ENCODE data around the gene CTU2.

The CTU2 gene

GRCh38 chr16:88747588-88748301 is 41.4 kb downstream of the CTU2 start:
- no peak for DNase-seq

GRCh38 chr16:88748364-88748763 is 42.1 kb downstream of the CTU2 start:
- no peak for DNase-seq

- DNase-seq, result no peak
These were observed 43.1 kb downstream of the CTU2 start for GRCh38 chr16:88749358-88749757.

- DNase-seq, result no peak
These were observed 44.6 kb downstream of the CTU2 start for GRCh38 chr16:88750854-88751253.

GRCh38 chr16:88752386-88753002 is 46.2 kb downstream of the CTU2 start:
- no peak for DNase-seq

- no peak for DNase-seq
These were observed 46.9 kb downstream of the CTU2 start for GRCh38 chr16:88753191-88753590.

GRCh38 chr16:88753602-88754001 is 47.3 kb downstream of the CTU2 start:
- no peak for DNase-seq

- DNase-seq, result no peak
These were observed 48.0 kb downstream of the CTU2 start for GRCh38 chr16:88754109-88754911.

- DNase-seq, result no peak
These were observed 48.8 kb downstream of the CTU2 start for GRCh38 chr16:88754912-88755744.

GRCh38 chr16:88755745-88756443 is 49.6 kb downstream of the CTU2 start:
- DNase-seq, result no peak

- DNase-seq, result no peak
These were observed 52.1 kb downstream of the CTU2 start for GRCh38 chr16:88758227-88758943.

GRCh38 chr16:88758944-88759244 is 52.6 kb downstream of the CTU2 start:
- no peak for DNase-seq

- DNase-seq, result no peak
These were observed 53.1 kb downstream of the CTU2 start for GRCh38 chr16:88759245-88759975.

- DNase-seq, result no peak
These were observed 53.7 kb downstream of the CTU2 start for GRCh38 chr16:88759976-88760350.

- DNase-seq, result no peak
These were observed 54.3 kb downstream of the CTU2 start for GRCh38 chr16:88760424-88761142.

- DNase-seq, result no peak
These were observed 54.8 kb downstream of the CTU2 start for GRCh38 chr16:88761143-88761534.

GRCh38 chr16:88761830-88762229 is 55.5 kb downstream of the CTU2 start:
- DNase-seq, result no peak

- no peak for DNase-seq
These were observed 56.1 kb downstream of the CTU2 start for GRCh38 chr16:88762258-88762870.

GRCh38 chr16:88762941-88763340 is 56.6 kb downstream of the CTU2 start:
- no peak for DNase-seq

GRCh38 chr16:88763502-88764053 is 57.3 kb downstream of the CTU2 start:
- DNase-seq, result no peak
